NCI-H1694 treated with DMSO at 0.1 percent for 48 hours (cell line): ENCODE measurements around the gene CMTM4.

ENCODE experiments used
- DNase-seq: peaks from one replicate; lab custom pipeline; 2025; lab: John Stamatoyannopoulos, UW

CMTM4 gene

DNA sequence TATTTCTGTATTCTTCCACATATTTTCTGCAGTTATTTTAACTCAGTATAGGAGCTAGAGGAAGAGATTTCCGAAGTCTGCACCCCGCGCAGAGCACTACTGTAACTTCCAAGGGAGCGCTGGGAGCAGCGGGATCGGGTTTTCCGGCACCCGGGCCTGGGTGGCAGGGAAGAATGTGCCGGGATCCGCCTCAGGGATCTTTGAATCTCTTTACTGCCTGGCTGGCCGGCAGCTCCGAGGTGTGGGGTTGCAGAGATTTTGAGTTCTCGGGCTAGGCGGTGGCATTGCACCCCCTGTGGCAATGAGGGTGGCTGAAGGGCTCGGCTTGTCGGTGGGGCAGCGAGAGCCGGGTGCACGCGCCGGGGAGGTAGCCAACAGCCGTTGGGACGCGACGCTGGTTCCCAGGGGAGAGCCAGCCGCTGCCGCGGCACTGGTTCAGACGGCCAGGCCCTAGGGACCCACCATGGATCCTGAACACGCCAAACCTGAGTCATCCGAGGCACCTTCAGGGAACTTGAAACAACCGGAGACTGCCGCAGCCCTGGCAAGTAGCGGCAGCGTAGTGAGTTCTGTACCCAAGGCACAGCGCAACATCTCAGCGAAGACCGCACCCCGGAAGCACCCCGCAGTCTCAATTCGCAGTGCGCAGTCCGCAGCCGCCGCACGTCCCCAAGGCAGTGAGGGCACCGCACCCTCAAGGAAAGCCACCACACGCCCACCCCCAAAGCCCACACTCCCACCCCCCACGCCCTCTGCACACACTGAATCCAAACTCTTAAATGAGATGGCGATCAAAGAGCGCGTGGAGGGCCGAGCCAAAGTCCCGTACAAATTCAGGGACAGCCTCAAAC is 130.3 kb downstream of the CMTM4 start, which contains the start of gene CMTM1:
TSS of gene CMTM1 (plus strand) at position 389 of the 851 bp plus-strand sequence. CDS start at position 464, 75 bp downstream.
- DNase-seq, result no peak
